HL-60 (cell line): ENCODE measurements around the gene SNRPB2.

Experiments used
- TF ChIP-seq, protein P1 (sequence below): IDR thresholded peaks from one replicate; pipeline ENCODE4 v1.5.1; 2011; ENCODE audit warnings: low read length, control low read depth, inconsistent platforms; ENCODE audit not compliant: insufficient read depth
- TF ChIP-seq, protein P2 (sequence below): IDR thresholded peaks from 2 replicates; pipeline ENCODE4 v1.6.1; 2012; ENCODE audit warnings: low read depth; ENCODE audit not compliant: insufficient replicate concordance

DNA sequence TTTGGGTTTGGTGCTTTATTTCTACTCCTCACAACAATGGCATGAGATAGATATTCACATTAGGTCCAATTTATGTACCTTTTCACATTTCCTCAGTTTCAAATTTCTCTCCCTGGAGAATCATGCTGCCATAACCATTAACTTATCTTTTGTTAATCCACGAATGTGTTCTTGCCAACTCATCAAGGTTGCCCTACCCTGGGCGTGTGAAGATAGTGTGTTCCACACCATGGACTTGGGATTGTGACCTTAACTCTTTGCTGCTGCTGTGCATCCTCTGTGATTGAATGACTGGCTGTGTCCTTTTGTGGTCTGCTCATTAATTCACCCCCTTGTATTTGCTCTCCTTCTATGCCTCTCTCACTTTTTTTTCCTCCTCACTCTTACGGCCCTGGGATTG lies 34.2 kb upstream of the SNRPB2 start:
- TF ChIP-seq, protein P1, sequence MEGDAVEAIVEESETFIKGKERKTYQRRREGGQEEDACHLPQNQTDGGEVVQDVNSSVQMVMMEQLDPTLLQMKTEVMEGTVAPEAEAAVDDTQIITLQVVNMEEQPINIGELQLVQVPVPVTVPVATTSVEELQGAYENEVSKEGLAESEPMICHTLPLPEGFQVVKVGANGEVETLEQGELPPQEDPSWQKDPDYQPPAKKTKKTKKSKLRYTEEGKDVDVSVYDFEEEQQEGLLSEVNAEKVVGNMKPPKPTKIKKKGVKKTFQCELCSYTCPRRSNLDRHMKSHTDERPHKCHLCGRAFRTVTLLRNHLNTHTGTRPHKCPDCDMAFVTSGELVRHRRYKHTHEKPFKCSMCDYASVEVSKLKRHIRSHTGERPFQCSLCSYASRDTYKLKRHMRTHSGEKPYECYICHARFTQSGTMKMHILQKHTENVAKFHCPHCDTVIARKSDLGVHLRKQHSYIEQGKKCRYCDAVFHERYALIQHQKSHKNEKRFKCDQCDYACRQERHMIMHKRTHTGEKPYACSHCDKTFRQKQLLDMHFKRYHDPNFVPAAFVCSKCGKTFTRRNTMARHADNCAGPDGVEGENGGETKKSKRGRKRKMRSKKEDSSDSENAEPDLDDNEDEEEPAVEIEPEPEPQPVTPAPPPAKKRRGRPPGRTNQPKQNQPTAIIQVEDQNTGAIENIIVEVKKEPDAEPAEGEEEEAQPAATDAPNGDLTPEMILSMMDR, result no peak
- TF ChIP-seq, protein P2, sequence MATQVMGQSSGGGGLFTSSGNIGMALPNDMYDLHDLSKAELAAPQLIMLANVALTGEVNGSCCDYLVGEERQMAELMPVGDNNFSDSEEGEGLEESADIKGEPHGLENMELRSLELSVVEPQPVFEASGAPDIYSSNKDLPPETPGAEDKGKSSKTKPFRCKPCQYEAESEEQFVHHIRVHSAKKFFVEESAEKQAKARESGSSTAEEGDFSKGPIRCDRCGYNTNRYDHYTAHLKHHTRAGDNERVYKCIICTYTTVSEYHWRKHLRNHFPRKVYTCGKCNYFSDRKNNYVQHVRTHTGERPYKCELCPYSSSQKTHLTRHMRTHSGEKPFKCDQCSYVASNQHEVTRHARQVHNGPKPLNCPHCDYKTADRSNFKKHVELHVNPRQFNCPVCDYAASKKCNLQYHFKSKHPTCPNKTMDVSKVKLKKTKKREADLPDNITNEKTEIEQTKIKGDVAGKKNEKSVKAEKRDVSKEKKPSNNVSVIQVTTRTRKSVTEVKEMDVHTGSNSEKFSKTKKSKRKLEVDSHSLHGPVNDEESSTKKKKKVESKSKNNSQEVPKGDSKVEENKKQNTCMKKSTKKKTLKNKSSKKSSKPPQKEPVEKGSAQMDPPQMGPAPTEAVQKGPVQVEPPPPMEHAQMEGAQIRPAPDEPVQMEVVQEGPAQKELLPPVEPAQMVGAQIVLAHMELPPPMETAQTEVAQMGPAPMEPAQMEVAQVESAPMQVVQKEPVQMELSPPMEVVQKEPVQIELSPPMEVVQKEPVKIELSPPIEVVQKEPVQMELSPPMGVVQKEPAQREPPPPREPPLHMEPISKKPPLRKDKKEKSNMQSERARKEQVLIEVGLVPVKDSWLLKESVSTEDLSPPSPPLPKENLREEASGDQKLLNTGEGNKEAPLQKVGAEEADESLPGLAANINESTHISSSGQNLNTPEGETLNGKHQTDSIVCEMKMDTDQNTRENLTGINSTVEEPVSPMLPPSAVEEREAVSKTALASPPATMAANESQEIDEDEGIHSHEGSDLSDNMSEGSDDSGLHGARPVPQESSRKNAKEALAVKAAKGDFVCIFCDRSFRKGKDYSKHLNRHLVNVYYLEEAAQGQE, result no peak
